GM12878 (cell line): Measurements from ENCODE around the gene TANK. TPM values are rescaled to one million over a fixed set of nuclear protein-coding genes. Genes with fewer than 3 reads are reported as not detected.

Experiments
- ATF7 ChIP-seq: fragments of 450-650 bp; IDR thresholded peaks from 2 replicates; pipeline ENCODE4 v1.6.1; 2016; ENCODE audit warnings: low read depth, mild to moderate bottlenecking
- CREB1 ChIP-seq: IDR thresholded peaks from 2 replicates; pipeline ENCODE4 v1.6.1; 2012; ENCODE audit warnings: low read depth, mild to moderate bottlenecking, inconsistent platforms
- NFXL1 ChIP-seq: fragments of 450-650 bp; IDR thresholded peaks from 2 replicates; pipeline ENCODE4 v1.6.1; 2017; ENCODE audit warnings: antibody characterized with exemption, mild to moderate bottlenecking, borderline replicate concordance
- NR2C2 ChIP-seq: IDR thresholded peaks from 2 replicates; pipeline ENCODE4 v1.6.1; 2011; ENCODE audit warnings: borderline replicate concordance, low read depth; ENCODE audit not compliant: control insufficient read depth, insufficient read length
- RCOR1 ChIP-seq: conservative IDR thresholded peaks from 2 replicates; pipeline ENCODE4 v1.6.1; 2012; ENCODE audit warnings: low read depth, low read length, improper control_type of control experiment
- SMAD5 ChIP-seq: IDR thresholded peaks from 2 replicates; pipeline ENCODE4 v1.6.1; 2016; ENCODE audit warnings: antibody characterized with exemption, low read depth
- polyA plus RNA-seq, 11 experiments: library from polyadenylated mRNA; depleted of rRNA in 4 of 11; unstranded in 6 of 11; stranded (reverse) in 5 of 11; fragments of >200 nt; fragmentation: Nextera tagmentation in 4 of 11; fragmentation: Illumina TruSeq in 1 of 11; extraction: Ambion mirVana in 4 of 11; extraction: Trizol in 1 of 11; gene quantifications; 1 replicate in 1 of 11; 2 replicates in 10 of 11; pipeline versions ENCODE4 v1.2.1 to v1.2.3, GENCODE V29; 2011 to 2016; ENCODE audit warnings: inconsistent platforms in 2 of 11, missing spikeins in 2 of 11, low read depth in 1 of 11
- total RNA-seq, 4 experiments: library from RNA; depleted of rRNA in 3 of 4; stranded (reverse); fragments of >200 nt in 3 of 4; fragmentation: Illumina TruSeq in 1 of 4; extraction: Trizol in 1 of 4; gene quantifications; 2 replicates each; pipeline versions ENCODE4 v1.2.1 to v1.2.3, GENCODE V29; 2013 to 2021
- TF ChIP-seq, protein P1 (sequence below): IDR thresholded peaks from 2 replicates; pipeline ENCODE4 v1.6.1; 2011; ENCODE audit warnings: borderline replicate concordance, low read depth, mild to moderate bottlenecking, moderate library complexity, low read length; ENCODE audit not compliant: insufficient read depth, poor library complexity, severe bottlenecking
- TF ChIP-seq, protein P2 (sequence below): IDR thresholded peaks from 2 replicates; pipeline ENCODE4 v1.6.1; 2012; ENCODE audit warnings: low read depth, low read length, improper control_type of control experiment
- TF ChIP-seq, protein P3 (sequence below): fragments of 450-650 bp; IDR thresholded peaks from 2 replicates; pipeline ENCODE4 v1.6.1; 2017; ENCODE audit warnings: mild to moderate bottlenecking

The TANK gene
- total and polyA plus RNA-seq, 10 of the 15 experiments (the other 5 are each of a cell fraction or from before 2014, with no cell fraction given) = 48.6 to 127 (median 103) TPM

DNA sequence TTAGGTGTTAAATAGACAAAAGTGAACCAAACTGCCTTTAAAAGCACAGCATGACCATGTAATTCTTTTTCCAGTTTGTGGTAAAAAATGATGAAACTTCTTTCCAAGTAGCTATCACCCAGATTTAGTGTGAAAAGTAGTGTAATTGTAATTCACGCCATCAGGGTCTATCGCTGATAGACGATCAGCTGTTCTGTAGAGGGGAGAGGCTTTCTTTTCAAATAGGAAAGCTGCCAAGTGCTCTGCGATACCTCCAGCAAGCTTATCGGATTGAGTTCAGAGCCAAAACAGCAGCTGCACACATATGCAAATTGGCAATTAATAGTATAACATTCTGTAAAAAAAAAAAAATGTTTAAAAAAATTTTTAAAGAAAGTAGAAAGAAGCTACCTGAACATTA is 86.1 kb downstream of the TANK start (continued):
- TF ChIP-seq, protein P1, sequence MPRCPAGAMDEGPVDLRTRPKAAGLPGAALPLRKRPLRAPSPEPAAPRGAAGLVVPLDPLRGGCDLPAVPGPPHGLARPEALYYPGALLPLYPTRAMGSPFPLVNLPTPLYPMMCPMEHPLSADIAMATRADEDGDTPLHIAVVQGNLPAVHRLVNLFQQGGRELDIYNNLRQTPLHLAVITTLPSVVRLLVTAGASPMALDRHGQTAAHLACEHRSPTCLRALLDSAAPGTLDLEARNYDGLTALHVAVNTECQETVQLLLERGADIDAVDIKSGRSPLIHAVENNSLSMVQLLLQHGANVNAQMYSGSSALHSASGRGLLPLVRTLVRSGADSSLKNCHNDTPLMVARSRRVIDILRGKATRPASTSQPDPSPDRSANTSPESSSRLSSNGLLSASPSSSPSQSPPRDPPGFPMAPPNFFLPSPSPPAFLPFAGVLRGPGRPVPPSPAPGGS = no peak
- TF ChIP-seq, protein P2, sequence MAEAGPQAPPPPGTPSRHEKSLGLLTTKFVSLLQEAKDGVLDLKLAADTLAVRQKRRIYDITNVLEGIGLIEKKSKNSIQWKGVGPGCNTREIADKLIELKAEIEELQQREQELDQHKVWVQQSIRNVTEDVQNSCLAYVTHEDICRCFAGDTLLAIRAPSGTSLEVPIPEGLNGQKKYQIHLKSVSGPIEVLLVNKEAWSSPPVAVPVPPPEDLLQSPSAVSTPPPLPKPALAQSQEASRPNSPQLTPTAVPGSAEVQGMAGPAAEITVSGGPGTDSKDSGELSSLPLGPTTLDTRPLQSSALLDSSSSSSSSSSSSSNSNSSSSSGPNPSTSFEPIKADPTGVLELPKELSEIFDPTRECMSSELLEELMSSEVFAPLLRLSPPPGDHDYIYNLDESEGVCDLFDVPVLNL = no peak
- TF ChIP-seq NR2C2 (no peak), SMAD5 (no peak), CREB1 (no peak), NFXL1 (no peak), ATF7 (no peak), RCOR1 (no peak)
- TF ChIP-seq, protein P3, sequence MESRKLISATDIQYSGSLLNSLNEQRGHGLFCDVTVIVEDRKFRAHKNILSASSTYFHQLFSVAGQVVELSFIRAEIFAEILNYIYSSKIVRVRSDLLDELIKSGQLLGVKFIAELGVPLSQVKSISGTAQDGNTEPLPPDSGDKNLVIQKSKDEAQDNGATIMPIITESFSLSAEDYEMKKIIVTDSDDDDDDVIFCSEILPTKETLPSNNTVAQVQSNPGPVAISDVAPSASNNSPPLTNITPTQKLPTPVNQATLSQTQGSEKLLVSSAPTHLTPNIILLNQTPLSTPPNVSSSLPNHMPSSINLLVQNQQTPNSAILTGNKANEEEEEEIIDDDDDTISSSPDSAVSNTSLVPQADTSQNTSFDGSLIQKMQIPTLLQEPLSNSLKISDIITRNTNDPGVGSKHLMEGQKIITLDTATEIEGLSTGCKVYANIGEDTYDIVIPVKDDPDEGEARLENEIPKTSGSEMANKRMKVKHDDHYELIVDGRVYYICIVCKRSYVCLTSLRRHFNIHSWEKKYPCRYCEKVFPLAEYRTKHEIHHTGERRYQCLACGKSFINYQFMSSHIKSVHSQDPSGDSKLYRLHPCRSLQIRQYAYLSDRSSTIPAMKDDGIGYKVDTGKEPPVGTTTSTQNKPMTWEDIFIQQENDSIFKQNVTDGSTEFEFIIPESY = no peak
